Measurements from ENCODE around the gene MSH5.
A peak's percentile ranks its signal among the peaks of the same experiment; 100 is the strongest.
"Not testable (repeated sequence)": the region's sequence is repeated elsewhere in the genome, so short reads cannot be mapped to it uniquely, and the experiment has no call there.

MSH5 gene

GRCh38 chr6:31739639-31740396, at the start of gene MSH5:
Gene MSH5, plus strand, starts transcription at chr6:31740005. Its CDS starts 462 bp downstream, at chr6:31740467.
- DNase-seq: peak; percentile 100

DNA sequence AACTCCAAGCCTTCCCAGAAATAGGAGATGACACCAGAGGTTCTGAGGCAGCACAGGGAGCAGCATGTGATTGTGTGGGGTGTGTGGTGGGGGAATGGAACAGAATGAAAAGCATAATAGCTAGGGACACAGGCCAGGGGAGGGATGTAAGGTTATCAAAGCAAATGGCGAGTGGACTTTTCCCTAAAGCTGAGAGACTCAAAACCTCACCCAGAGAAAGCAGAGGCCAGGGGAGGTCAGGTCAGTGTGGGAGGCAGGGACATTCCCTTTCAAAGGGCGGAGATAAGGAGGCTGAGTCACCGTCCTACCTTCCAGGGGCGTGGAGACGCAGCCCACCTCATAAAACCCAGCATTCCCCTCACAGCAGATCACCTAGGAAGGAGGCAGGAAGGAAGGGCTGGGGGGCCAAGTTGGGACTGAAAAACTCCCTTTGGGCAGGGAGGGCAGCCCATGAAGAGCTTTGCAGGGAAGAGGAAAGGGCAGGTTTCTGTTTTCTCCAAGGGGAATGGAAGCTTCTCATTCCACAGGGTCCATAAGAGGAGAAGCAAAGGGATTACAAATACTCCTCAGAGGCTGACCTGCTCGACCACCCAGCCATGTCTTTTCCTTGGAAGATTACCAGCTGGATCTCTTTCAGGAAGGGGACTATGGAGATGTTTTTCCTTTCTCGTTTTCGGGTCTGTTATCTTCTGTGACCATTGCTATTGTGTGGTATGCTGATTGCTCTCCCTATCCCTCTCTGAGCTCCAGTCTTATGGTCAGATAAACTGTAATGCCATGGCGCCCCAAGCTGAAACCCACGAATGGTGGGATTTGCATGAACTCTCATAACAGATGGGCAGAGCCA, 49.4 kb upstream of the MSH5 start:
- no peak for DNase-seq

DNA sequence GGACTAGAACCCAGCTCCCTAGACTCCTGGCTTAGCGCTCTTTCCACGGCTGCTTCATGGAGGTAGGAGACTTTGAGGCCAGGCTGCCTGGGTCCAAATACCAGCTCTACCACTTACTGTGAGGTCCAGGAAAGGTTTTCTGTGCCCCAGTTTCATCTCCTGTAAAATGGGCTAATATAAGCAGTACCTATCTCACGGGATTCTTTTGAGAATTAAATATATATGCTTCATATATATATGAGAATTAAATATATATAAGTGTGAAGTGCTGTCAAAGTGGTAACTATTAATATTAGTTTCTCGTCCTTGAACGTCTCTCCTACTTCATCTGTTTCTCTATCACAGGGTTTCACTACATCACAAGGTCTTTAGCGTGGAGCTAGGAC, 48.7 kb upstream of the MSH5 start:
- DNase-seq: no peak

GRCh38 chr6:31691564-31692108, 48.2 kb upstream of the MSH5 start:
- DNase-seq: no peak

DNA sequence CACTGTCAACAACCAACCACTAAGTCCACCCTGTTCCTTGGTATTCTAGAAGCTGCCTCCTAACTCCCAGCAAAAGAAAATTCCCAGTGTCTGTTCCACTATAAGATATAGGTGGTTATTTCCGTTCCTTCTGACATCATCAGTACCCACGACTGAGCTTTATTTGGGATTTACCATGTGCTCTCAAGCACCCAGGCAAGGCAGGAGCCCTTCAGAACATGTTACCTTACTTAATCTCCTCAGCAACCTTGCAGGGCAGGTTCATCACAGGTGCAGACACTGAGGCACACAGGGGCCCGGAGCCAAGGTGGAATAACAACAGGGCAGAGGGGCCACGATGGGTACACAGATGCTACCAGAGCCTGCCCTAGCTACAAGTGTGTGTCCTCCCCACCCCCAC, 47.5 kb upstream of the MSH5 start:
- DNase-seq: no peak

- no peak for DNase-seq
Measured at GRCh38 chr6:31692886-31693285, 46.9 kb upstream of the MSH5 start.

GRCh38 chr6:31693535-31693934, 46.3 kb upstream of the MSH5 start:
- no peak for DNase-seq

GRCh38 chr6:31697555-31697954, 42.2 kb upstream of the MSH5 start:
- DNase-seq: peak; percentile 69

GRCh38 chr6:31700740-31701401, 38.9 kb upstream of the MSH5 start:
- DNase-seq: no peak

- peak; percentile 79 for DNase-seq
Measured at GRCh38 chr6:31701666-31702404, 38.0 kb upstream of the MSH5 start.

DNA sequence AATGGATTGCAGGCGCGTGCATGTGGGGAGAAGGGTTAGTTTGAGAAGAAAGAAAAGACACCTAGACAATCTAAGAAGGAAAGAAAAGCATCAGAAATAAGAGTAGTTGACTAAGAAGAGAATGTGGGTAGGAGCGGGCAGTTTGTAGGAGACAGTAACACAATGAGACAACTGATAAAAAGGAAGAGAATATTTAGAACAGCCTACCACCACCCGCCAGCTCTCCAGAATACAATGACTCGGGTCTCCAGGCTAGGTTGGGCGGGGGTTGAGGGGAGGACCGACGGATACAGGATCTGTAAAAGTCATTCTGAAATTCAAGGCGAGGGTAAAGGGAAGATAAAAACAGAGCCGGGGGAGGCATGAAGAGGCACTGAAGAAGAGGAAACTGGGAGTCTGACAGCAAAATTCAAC, 37.4 kb upstream of the MSH5 start:
- no peak for DNase-seq

DNA sequence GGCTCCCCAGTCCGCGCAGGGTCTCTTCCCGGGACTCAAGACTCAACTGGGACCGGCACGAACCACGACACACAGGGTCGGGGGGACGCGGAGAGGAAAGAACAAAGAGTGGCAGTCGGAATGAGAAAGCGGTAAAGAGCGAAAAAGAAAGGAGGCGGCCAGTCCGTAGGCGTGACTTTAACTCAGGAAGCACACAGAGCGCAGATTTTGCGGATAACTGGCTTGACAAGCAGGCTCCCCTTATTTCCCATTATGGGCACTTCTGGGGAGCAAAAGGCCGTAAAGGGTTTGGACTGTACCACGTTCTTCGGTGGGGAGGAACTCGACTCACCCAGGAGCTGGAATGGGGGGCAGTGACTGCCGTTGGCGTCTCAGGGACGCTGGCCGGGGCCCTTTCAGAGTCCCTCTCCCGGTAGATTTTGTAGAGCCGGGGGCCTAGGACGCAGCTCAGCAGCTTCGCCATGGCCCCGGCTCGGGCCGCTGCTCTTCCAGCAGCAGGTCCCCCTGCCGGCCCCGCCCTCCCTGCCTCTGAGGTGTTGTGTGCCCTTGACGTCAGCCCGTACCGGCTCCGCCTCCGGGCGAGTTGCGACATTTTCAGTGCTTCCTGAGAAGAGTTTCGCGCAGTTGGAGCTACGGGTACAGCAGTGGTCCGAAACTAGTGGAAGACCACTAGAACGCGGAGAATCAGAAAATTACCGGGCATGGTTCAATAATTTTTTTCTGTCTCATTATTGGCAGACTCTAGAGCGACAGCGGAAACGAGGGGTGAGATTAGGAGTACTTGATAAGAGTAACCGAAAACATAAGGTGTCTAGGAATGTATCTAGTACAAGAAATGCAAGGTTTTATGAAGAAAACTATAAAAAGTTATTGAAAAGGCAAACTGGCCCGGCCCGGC, 36.7 kb upstream of the MSH5 start, which contains the start of gene ABHD16A:
TSS of gene ABHD16A (minus strand) at position 506 of the 898 bp plus-strand sequence. CDS start at position 463, 43 bp downstream.
- DNase-seq: peak; percentile 98

GRCh38 chr6:31705931-31706330, 33.9 kb upstream of the MSH5 start:
- no peak for DNase-seq

DNA sequence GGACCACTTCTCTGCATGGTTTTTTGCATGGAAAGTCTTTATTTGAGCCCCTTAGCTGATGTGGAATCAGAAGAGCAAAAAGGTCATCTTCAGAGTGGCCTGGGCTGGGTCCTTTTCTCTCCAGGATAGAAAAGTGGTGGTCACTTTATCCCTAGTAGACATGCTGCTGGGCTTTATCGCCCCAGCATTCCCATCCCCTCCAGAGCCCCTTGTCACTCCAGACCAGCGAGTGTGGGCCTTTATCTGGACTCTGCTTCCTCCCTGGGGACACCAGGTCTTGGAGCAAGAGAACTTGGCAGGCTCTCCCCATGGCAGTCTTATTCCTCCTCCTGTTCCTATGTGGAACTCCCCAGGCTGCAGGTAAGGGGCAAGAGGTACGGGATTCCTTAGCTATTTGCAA, 33.2 kb upstream of the MSH5 start, which contains the start of gene LY6G6F:
TSS of gene LY6G6F (plus strand) at position 268 of the 400 bp plus-strand sequence. CDS start at position 309, 41 bp downstream.
- DNase-seq: no peak

DNA sequence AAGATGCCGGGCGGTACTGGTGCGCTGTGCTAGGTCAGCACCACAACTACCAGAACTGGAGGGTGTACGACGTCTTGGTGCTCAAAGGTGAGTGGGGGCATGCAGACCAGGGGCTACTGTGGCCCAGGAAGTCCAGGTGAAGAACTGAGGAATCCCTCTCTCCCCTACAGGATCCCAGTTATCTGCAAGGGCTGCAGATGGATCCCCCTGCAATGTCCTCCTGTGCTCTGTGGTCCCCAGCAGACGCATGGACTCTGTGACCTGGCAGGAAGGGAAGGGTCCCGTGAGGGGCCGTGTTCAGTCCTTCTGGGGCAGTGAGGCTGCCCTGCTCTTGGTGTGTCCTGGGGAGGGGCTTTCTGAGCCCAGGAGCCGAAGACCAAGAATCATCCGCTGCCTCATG, 32.1 kb upstream of the MSH5 start:
- no peak for DNase-seq

GRCh38 chr6:31708224-31708623, 31.6 kb upstream of the MSH5 start:
- DNase-seq: no peak

- DNase-seq: not testable (repeated sequence)
Measured at GRCh38 chr6:31709157-31709556, 30.6 kb upstream of the MSH5 start.

DNA sequence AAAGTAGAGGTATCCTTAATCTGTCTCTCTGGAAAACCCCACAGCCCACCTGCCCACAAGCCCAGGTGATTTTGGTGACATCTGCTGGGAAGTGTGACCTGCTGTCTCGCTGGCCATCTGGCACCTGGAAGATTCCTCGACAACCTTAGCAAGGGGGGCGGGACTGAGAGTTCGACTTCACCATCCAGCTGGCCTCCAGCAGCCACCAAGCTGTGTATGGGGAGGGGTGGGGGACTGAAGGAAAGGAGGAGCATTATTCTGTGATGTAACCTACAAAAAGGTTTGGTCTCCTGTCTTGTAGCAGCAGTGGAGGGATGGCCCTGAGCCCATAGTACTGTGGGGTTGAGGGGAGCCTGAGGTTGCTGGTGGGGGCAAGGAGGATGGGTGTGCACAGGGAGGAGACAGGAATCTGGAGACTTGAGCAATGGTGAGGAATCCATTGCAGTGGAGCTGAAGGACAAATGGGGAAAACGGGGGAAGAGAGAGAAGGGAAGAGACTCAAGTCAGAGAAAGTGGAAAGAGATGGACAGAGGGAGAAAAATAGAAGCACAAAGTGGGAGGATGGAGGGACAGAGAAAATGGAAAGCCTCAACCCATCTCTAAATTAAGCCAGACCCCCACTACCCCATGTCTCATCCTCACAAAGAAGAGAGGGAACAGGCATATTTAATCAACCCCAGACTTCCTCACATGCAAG, 29.1 kb upstream of the MSH5 start:
- peak; percentile 84 for DNase-seq

DNA sequence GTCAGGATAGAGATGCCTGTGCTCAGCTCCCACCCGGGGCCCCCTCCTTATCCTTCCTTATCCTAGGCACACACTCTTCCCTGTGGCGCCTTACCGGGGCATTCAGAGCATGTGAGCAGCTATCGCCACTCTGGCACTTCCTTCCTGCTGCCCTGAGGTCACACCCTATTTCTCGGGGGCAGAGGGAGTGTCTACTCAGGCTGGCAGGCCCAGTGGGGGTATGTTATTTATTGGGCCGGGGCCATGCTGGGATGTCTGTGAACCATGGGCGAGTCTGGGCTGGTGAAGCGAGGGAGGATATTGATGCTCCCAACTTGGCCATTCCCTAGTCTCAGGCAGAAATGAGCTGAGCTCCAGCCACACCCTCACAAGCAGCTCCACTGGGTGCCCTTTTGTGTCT, 28.6 kb upstream of the MSH5 start:
- no peak for DNase-seq

DNA sequence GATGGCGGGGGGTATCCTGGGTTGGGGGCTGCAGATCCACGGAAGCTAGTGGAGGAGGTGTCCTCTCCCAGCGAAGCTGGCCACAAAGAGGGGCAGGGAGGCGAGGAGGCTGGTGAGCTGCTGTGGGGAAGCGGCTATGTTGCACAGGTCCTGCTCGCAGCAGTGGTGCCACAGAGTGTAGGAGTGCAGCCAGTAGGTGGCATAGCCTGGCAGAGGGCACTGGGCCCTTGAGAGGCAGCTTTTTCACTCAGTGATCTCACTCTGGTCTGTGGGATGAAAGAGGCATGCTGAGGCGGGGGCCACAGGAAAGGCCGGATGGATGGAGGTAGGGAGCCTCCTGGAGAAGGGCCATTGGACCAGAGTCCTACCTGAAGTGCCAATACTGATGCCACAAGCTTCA, 27.5 kb upstream of the MSH5 start:
- no peak for DNase-seq

- DNase-seq: no peak
Measured at GRCh38 chr6:31713465-31713864, 26.3 kb upstream of the MSH5 start.
